ENCODE measurements around the gene MTUS2. TPM values are rescaled to one million over a fixed set of nuclear protein-coding genes. Genes with fewer than 3 reads are reported as not detected.

Gene MTUS2
- total RNA-seq, 4 donors from 2014 or later = 0.26 to 0.72 (median 0.38) TPM; not detected in 1

DNA sequence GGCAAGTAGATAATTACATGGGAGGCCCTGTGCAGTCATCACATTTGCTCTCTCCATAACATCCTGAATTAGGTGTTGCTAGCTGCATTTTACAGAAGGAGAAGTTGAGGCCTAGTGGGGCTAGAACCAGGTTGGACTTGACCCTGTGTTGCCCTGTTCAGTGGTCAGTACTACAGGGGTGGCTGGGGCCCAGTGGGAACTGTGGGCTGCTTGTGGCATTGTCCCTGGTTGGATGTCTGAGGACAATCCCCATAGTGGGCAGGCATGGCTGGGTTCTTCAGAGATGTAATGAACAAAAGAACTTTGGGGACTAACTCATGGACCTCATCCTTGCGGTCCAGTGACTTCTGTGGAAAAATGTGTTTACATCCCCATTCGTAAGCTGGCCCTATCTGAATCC lies 38.9 kb downstream of the MTUS2 start:
- Histone ChIP-seq H3K27ac (no peak overlapping the region), H3K27me3 (peaks cover 3% of the 10 kb centered on the region), H3K36me3 (no peaks in the 10 kb centered on the region), H3K4me1 (no peaks in the 10 kb centered on the region), H3K4me3 (no peak overlapping the region), H3K9me3 (no peaks in the 10 kb centered on the region)
- WGBS = 95% methylated on average over 2 of the region's 2 CpGs
- no peak for DNase-seq (ENCODE audit: low spot score in 2 of 2)
- TF ChIP-seq, protein P1, sequence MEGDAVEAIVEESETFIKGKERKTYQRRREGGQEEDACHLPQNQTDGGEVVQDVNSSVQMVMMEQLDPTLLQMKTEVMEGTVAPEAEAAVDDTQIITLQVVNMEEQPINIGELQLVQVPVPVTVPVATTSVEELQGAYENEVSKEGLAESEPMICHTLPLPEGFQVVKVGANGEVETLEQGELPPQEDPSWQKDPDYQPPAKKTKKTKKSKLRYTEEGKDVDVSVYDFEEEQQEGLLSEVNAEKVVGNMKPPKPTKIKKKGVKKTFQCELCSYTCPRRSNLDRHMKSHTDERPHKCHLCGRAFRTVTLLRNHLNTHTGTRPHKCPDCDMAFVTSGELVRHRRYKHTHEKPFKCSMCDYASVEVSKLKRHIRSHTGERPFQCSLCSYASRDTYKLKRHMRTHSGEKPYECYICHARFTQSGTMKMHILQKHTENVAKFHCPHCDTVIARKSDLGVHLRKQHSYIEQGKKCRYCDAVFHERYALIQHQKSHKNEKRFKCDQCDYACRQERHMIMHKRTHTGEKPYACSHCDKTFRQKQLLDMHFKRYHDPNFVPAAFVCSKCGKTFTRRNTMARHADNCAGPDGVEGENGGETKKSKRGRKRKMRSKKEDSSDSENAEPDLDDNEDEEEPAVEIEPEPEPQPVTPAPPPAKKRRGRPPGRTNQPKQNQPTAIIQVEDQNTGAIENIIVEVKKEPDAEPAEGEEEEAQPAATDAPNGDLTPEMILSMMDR (IDR thresholded peaks at IDR 0.05) = no peak
- TF ChIP-seq POLR2A (IDR thresholded peaks at IDR 0.05) (no peak), POLR2AphosphoS5 (IDR thresholded peaks at IDR 0.05) (no peak), EP300 (IDR thresholded peaks at IDR 0.05) (no peak)

DNA sequence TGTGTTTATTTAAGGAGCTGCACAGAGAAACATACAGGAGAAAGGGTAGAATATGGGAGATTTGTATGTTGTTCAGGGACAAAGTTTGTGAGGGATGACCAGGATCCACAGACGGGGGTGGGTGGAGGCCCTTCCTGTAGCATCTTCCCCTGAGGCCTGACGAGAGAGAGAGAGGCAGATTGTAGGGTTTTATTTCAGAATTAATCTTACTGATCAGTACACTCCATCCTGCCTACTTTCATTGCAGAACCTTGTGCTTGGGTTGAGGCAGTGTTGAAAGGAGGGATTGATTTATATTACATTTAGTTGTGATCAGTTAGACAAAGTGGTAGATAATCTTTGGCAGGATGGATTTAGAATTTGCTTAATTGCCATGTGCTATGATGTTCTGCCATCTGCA lies 39.6 kb downstream of the MTUS2 start:
- Histone ChIP-seq H3K36me3 (no peaks in the 10 kb centered on the region), H3K27ac (no peak overlapping the region), H3K27me3 (peaks cover 3% of the 10 kb centered on the region), H3K4me1 (no peaks in the 10 kb centered on the region), H3K9me3 (no peaks in the 10 kb centered on the region), H3K4me3 (no peak overlapping the region)
- TF ChIP-seq, protein P1 (IDR thresholded peaks at IDR 0.05) = no peak
- no peak for TF ChIP-seq EP300 (IDR thresholded peaks at IDR 0.05)
- TF ChIP-seq POLR2AphosphoS5 (IDR thresholded peaks at IDR 0.05) = no peak
- TF ChIP-seq POLR2A (IDR thresholded peaks at IDR 0.05) = no peak
- 60% methylated on average over 2 of the region's 2 CpGs for WGBS
- DNase-seq (ENCODE audit: low spot score in 2 of 2) = no peak

DNA sequence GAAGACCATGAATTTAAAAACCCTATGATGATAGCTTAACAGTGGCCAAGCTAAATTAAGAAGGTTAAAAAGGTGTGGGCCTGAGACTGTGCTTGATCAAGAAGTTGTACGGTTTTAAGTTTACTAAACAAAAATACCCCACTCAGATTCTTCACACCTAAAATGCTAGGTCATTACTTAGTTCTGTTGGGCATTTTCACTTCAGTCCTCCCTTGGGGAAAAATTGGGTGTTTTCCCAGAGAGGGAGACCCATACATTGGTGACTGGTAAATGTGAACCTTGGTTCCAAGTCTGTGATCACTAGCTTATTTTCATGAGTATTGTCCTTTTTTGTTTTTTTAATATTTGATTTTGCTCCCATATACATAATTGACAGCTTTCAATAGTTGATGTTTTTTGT lies 44.4 kb downstream of the MTUS2 start:
- DNase-seq (ENCODE audit: low spot score in 2 of 2) = no peak
- 48% methylated on average over 1 of the region's 1 CpG for WGBS
- no peaks in the 10 kb centered on the region for H3K4me1 ChIP-seq

DNA sequence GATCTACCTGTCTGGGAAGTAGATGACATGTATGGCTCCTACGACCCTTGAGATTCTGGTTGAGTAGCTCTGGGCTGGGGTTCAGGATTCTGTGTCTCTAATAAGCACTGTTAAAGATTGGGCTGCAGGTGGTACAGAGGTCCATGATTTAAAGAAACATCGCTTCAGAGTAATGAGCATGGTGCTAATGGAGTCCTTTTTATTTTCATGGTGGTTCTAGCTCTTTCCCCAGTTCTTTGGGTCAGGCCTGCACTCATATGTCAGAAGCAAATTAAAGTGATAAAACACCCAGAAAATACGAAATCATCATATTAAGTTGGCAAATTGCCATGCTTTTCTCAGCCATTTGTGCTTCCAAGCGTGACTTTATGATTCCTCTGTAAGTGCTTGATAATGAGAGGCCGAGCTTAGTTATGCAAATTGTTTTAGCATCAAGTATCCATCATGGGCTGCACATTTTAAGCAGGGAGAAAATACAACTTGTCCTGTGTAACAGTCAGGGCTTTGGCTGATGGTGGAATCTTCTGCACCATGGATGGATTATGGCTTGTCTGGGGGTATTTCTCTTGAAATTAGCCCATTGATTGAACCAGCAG lies 45.1 kb downstream of the MTUS2 start:
- H3K4me3 ChIP-seq = no peak overlapping the region
- H3K27me3 ChIP-seq = peaks cover 6% of the 10 kb centered on the region
- no peaks in the 10 kb centered on the region for H3K4me1 ChIP-seq
- no peak for DNase-seq (ENCODE audit: low spot score in 2 of 2)
- 78% methylated on average over 5 of the region's 5 CpGs for WGBS
- H3K27ac ChIP-seq = no peak overlapping the region
- TF ChIP-seq, protein P1 (IDR thresholded peaks at IDR 0.05) = no peak
- TF ChIP-seq POLR2A (IDR thresholded peaks at IDR 0.05) (no peak), EP300 (IDR thresholded peaks at IDR 0.05) (no peak), POLR2AphosphoS5 (IDR thresholded peaks at IDR 0.05) (no peak)
- H3K36me3 ChIP-seq = no peaks in the 10 kb centered on the region
- H3K9me3 ChIP-seq = no peaks in the 10 kb centered on the region

More for the DNA sequence above, 44.4 kb downstream of the MTUS2 start:
- TF ChIP-seq, protein P1 (IDR thresholded peaks at IDR 0.05) = no peak
- no peak for TF ChIP-seq POLR2AphosphoS5 (IDR thresholded peaks at IDR 0.05)
- no peak for TF ChIP-seq POLR2A (IDR thresholded peaks at IDR 0.05)
- TF ChIP-seq EP300 (IDR thresholded peaks at IDR 0.05) = no peak
- Histone ChIP-seq H3K36me3 (no peaks in the 10 kb centered on the region), H3K4me3 (no peak overlapping the region), H3K27me3 (peaks cover 6% of the 10 kb centered on the region), H3K9me3 (no peaks in the 10 kb centered on the region), H3K27ac (no peak overlapping the region)

DNA sequence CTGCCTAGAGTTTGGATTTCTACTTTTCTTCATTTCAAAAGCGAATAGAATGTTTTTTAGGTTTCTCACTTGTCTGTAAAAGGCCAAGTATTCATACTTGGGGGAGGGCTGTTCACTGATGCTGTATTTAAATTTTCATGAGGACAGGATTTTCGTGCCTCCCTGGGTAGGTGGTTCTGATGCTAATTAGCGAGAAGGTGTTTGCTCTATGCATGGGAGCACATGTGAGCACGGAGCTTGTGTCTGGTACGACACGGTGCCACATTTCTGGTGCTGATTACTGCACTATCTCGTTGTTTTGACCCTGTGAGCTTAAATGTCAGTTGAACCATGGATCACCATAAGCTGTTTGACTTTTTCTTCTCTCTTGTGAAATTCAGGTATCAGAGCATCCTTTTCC lies 45.8 kb downstream of the MTUS2 start:
- H3K9me3 ChIP-seq = no peaks in the 10 kb centered on the region
- H3K36me3 ChIP-seq = no peaks in the 10 kb centered on the region
- no peak overlapping the region for H3K27ac ChIP-seq
- H3K4me1 ChIP-seq = no peaks in the 10 kb centered on the region
- peaks cover 6% of the 10 kb centered on the region for H3K27me3 ChIP-seq
- no peak overlapping the region for H3K4me3 ChIP-seq
- WGBS = 74% methylated on average over 7 of the region's 7 CpGs
- TF ChIP-seq, protein P1 (IDR thresholded peaks at IDR 0.05) = no peak
- TF ChIP-seq EP300 (IDR thresholded peaks at IDR 0.05) = no peak
- TF ChIP-seq POLR2A (IDR thresholded peaks at IDR 0.05) = no peak
- no peak for TF ChIP-seq POLR2AphosphoS5 (IDR thresholded peaks at IDR 0.05)
- no peak for DNase-seq (ENCODE audit: low spot score in 2 of 2)

Measured in suprapubic skin (tissue), 4 donors.